HG03439 (cell line): Measurements from ENCODE around the gene FGFRL1.

ENCODE experiments used
- ATAC-seq: cut with Tn5 transposase; IDR thresholded peaks from one replicate; pipeline ENCODE4 v1.9.1; 2021; ENCODE audit warnings: mild to moderate bottlenecking, moderate library complexity; ENCODE audit not compliant: unreplicated experiment

Gene FGFRL1

DNA sequence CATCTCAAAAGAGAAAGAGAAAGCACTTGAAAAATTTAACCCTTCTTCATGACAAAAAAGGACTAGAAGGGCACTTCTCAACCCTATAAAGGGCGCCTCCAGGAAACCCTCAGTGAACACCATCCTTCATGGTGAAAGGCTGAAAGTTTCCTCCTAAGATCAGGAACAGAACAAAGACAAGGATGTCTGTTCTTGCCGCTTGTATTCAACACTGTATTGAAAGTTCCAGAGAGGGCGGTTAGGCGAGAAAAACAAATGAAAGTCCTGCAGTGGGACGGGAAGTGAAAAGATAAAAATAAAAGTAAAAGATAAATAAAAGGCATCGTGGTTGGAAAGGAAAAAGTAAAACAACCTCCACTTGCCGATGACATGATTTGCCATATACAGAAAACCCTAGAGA lies 51.0 kb downstream of the FGFRL1 start:
- no peak for ATAC-seq

DNA sequence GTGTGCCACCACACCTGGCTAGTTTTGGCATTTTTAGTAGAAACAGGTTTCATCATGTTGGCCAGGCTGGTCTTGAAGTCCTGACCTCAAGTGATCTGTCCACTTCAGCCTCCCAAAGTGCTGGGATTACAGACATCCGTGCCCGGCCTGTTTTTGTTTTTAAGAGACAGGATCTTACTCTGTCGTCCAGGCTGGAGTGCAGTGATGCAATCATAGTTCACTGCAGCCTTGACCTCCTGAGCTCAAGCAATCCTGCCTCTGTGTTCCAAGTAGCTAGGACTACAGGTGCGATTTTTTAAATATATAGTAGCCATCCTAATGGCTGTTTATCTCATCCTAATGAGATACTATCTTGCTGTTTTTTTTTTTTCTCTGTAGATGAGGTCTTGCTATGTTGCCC lies 54.3 kb downstream of the FGFRL1 start:
- ATAC-seq = no peak

- ATAC-seq = no peak
Measured at GRCh38 chr4:1069394-1069793, 58.0 kb downstream of the FGFRL1 start.

DNA sequence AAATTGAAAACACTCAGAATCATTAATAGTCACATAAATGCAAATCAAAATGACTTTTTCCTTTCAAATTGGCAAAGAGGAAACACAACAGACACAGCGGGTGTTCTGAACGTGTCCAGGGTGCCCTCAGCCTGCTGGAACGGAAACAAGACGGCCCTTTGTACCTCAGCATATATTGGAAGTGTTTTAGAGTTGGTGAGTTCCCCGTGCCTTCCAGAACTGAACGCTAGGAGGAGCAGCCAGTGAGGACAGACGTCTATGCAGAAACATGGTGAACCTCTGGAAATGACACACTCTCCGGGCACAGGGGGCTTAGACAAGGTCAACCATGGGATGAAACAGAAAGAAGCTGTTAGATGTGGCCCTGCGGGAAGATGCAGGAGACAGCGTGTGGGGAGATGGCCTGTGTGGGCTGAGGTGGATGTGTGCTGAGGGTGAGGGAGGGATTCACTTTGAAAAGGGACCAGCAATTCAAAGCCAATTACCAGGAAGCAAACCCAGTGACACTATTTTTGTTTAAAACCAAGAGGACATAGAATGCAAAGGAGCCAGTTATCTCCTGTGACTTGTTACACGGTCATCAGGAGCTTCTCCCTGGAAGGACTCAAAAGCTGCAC lies 61.5 kb downstream of the FGFRL1 start:
- no peak for ATAC-seq

DNA sequence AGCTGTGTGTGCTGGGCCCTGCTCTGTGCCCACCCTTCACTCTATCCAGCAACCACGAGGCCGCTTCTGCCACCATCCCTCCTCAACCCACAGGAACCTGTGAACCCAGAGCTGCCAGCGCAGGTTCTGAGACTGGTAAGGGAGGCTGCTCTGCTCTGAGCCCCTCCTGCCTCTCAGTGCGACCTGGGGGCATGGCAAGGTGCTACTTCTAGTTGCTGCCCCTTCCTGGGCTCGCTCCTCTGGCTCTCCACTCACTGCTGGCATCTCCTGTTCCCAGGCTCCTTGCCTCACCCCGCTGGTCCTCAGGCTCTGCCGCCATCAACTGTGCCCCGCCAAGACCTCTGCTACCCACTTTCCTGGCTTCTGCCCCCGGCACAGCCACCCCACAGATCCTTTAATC lies 62.7 kb downstream of the FGFRL1 start:
- no peak for ATAC-seq

GRCh38 chr4:1075225-1075624 lies 63.8 kb downstream of the FGFRL1 start:
- ATAC-seq = no peak

DNA sequence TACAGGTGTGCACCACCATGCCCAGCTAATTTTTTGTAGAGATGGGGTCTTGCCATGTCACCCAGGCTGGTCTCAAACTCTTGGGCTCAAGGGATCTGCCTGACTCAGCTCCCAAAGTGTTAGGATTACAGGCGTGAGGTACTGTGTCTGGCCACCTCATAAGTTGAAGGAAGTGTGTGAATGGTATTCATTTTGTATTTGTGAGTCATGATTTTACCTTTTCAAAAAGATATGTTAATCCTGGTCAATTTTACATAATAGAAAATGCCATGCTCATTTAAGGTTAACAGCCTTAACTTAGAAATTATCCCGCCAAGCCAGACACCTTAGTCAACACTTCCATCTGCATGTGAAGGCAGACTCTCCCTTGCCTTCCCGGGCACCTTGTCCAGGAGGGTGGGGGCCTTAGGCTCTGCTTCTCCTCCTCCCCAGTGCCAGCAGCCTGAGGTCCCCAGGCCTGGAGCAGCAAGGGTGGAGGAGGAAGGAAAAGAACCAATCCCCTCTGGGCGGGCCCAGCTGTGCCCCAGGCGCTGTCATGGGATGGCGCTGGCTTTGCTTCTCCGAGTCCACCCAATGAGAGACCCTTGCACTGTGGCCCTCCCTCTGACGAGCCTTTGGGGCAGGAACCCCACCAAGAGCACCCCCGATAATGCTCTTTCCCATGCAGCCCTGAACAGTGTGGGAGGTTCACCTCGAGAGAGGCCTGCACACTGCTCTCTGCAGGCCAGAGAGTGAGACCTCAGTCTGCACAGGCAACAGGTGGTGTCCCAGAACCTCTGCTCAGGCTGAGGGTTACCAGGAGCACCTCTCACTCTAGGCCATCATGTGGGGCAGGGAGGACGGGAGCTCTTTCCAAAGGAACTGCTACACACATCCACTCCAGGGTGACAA lies 64.6 kb downstream of the FGFRL1 start:
- no peak for ATAC-seq
